NCI-H446 treated with DMSO at 0.1 percent for 48 hours (cell line): ENCODE measurements around the gene VSTM1.

Experiments used
- DNase-seq: peaks from one replicate; lab custom pipeline; 2025; lab: John Stamatoyannopoulos, UW

VSTM1 gene

GRCh38 chr19:54010474-54010873 lies 53.2 kb downstream of the VSTM1 start:
- no peak for DNase-seq

- no peak for DNase-seq
These were observed 54.3 kb downstream of the VSTM1 start for GRCh38 chr19:54009440-54009839.

DNA sequence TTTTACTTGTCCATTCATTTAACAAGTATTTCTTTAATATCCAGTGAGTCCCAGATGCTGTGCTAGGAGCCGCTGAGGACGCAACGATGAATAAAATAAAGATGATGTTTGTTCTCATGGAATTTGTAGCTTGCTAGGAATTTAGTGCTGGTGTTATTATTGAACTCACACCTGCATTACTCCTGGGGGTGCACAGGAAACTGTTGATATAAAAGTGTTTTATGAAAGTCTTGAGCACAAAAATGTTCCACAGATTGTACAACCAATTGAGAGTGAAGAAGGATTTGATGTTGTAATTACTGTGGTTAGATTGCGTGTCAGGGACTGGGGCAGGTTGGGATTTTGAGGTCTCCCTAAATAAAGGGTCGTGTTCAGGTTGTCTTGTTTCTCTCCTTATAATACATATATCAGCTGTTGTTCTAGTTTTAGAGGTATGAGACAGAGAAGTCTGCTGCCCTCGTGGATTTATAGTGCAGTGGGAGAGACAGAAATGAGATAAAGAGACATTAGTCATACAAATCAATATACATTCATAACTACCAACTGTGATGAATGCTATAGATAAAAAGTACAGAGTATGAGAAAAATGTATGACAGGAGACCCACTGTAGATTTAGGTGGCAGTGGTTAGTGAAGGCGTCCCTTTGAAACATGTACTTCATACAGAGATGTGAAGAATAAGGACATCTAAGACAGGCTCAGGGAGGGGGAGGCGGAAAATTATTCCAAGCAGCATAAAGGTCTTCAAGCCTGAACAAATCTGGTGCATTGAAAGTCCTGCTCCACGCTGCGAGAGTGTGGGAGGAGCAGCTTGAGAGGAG lies 61.0 kb downstream of the VSTM1 start:
- no peak for DNase-seq

GRCh38 chr19:54001496-54001895 lies 62.2 kb downstream of the VSTM1 start:
- DNase-seq = no peak

DNA sequence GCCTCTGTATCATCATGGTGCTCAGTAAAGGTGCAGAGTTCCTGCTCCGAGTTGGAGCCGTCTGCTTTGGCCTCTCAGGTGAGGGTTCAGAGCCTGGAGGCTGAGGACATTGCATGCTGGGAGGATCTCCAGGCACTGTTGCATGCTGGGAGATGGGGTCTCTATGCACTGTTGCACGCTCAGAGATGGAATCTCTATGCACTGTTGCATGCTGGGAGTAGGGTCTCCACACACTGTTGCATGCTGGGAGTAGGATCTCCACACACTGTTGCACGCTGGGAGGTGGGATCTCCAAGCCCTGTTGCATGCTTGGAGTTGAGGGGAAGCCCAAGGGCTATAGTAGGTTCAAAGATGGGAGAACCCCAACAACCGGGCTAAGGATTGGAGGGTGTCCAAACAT lies 64.0 kb downstream of the VSTM1 start:
- no peak for DNase-seq

DNA sequence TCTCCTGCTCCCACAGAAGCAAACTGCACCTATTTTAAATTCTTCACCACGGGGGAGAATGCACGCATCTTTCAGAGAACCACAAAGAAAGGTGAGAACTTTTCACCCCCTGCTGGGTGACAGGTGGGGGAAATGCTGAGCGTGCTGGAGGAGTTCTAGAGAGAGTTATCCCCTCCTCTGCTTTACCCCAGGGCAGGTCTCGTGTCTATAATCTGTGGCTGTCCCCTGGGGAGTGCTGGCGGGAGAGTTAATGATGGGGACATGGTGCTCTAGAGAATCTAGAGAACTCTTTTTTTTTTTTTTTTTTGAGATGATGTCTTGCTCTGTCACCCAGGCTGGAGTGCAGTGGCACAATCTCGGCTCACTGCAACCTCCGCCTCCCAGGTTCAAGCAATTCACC lies 65.5 kb downstream of the VSTM1 start:
- DNase-seq = no peak

DNA sequence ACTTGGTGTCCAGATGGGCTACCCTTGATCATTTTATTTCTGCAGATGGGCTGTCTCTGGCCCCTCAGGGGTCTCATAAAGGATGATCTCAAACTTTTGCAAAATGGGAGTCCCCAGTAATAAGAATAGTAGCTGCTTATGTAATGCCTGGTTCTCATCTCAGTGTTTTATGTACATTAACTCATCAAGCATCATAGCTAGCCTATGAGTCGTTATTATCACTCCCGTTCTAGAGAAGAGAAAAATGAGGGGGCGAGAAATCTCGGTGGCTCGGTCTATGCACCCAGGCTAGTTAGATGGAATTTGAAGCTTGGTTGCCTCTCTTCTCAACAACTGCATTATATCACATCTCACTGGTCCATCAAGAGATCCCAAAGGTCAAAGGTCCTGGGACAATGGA lies 68.9 kb downstream of the VSTM1 start:
- no peak for DNase-seq

- DNase-seq = no peak
These were observed 70.2 kb downstream of the VSTM1 start for GRCh38 chr19:53993448-53993847.

DNA sequence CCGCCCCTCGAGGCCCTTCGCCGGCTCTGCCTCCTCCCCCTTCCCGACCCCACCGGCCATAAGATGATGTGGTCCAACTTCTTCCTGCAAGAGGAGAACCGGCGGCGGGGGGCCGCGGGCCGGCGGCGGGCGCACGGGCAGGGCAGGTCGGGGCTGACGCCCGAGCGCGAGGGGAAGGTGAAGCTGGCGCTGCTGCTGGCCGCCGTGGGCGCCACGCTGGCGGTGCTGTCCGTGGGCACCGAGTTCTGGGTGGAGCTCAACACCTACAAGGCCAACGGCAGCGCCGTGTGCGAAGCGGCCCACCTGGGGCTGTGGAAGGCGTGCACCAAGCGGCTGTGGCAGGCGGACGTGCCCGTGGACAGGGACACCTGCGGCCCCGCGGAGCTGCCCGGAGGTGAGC lies 70.9 kb downstream of the VSTM1 start:
- DNase-seq = no peak

DNA sequence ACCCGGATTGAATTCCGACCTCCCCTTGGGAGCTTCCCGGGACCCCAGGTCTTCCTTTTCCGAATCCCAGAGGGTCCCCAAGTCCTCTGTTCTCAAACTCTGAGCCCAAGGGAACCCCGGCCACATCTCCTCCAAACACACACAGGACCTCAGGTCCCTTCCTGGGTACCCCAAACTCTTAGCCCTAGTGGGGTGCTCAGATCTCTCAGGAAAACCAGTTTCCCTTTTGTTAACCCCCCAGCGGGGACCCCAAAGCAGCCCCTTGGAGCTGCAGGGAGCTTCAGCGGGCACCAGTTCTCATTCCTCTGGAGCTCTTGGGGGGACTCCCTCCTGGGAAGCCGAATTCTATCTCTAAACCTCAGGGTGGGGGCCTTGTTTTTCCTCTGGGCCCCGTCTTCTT lies 71.5 kb downstream of the VSTM1 start:
- no peak for DNase-seq

GRCh38 chr19:53991224-53992113 lies 72.2 kb downstream of the VSTM1 start, which contains the start of gene CACNG6:
Gene CACNG6 (plus strand): TSS chr19:53991637. CDS start chr19:53992878, 1,241 bp downstream.
- no peak for DNase-seq
